ENCODE results near the gene HNRNPM. TPM values are rescaled to one million over a fixed set of nuclear protein-coding genes. Genes with fewer than 3 reads are reported as not detected.

HNRNPM gene
- total RNA-seq, 2 experiments from 2014 or later: 90.0 to 280 TPM

DNA sequence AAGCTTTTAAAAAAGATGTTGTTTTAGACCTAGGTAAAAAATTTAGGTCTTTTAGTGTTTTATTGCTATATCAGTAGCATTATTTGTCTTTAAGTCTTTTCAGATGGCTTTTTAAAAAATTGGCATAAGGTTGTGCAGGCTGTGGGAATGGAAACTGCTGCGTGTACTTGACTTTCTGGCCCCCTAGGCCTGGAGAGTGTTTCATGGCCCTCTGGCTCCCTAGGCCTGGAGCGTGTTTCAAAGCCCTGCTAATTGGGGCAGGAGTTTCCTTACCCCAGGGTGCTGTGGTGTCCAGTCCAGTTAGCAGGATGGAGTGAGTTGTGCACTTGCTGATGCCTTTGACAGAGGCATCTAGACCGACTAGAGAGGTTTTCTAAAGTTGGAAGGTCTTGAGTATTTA, 33.8 kb downstream of the HNRNPM start:
- Histone ChIP-seq H3K9me2 (ENCODE audit: insufficient read depth, low read length) (no peaks in the 10 kb centered on the region), H2AFZ (ENCODE audit: low read length) (no peak overlapping the region), H3K4me1 (ENCODE audit: insufficient read depth, low read length, poor library complexity, severe bottlenecking) (peaks cover 19% of the 10 kb centered on the region), H3K4me3 (ENCODE audit: low read depth, low read length, poor library complexity, severe bottlenecking) (no peak overlapping the region), H3K9me3 (ENCODE audit: low read length) (no peaks in the 10 kb centered on the region), H3K27ac (ENCODE audit: low read depth, low read length, poor library complexity, severe bottlenecking) (no peak overlapping the region), H3K36me3 (ENCODE audit: insufficient read depth, low read length) (peaks cover 89% of the 10 kb centered on the region), H3K79me2 (ENCODE audit: insufficient read depth, low read depth, low read length) (peaks cover 76% of the 10 kb centered on the region), H4K20me1 (ENCODE audit: insufficient read depth, low read length) (0 out of 2 replicates have a peak, but pooled peaks cover 5% of the 10 kb centered on the region), H3K4me2 (ENCODE audit: low read length) (no peak overlapping the region)
- intact Hi-C loops (cut with micrococcal nuclease; ENCODE audit: unreplicated experiment): no loop called here
- BruUV-seq (replicated peaks): no TSS peak
- DNase-seq (ENCODE audit: low spot score): no peak
- no peak for TF ChIP-seq EZH2phosphoT487 (IDR thresholded peaks at IDR 0.05; ENCODE audit: borderline replicate concordance, low read depth, low read length)
- TF ChIP-seq, protein P1, sequence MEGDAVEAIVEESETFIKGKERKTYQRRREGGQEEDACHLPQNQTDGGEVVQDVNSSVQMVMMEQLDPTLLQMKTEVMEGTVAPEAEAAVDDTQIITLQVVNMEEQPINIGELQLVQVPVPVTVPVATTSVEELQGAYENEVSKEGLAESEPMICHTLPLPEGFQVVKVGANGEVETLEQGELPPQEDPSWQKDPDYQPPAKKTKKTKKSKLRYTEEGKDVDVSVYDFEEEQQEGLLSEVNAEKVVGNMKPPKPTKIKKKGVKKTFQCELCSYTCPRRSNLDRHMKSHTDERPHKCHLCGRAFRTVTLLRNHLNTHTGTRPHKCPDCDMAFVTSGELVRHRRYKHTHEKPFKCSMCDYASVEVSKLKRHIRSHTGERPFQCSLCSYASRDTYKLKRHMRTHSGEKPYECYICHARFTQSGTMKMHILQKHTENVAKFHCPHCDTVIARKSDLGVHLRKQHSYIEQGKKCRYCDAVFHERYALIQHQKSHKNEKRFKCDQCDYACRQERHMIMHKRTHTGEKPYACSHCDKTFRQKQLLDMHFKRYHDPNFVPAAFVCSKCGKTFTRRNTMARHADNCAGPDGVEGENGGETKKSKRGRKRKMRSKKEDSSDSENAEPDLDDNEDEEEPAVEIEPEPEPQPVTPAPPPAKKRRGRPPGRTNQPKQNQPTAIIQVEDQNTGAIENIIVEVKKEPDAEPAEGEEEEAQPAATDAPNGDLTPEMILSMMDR (conservative IDR thresholded peaks at IDR 0.05; ENCODE audit: low read length): no peak
- CTCF ChIA-PET (ENCODE audit: unreplicated experiment): no interaction called here
- POLR2A ChIA-PET: interaction anchor here (0.6 kb wide), 1 partner anchor 39 kb away, joined by 5 read pairs; no protein-coding TSS in a partner anchor

DNA sequence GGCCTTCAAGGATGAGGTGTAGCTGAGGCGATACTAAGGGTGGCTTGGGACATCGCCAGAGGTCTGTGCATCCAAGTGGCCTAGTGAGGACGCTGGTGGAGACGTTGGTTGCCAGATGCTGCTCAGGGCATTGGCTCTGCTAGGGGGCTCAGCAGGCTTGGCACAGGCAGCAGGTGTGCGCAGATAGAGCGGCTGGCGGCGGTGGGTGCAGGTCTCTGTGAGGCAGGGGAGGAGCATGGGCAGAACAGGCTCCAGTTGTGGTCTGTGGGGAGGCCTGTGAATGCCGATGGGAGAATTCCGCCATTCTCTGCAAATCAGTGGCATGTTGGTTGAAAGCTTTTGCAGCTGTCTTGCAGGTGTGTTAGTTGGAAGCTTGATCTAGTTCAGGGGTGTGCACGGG, 36.4 kb downstream of the HNRNPM start:
- no peaks in the 10 kb centered on the region for H3K9me3 ChIP-seq (ENCODE audit: low read length)
- H3K27ac ChIP-seq (ENCODE audit: low read depth, low read length, poor library complexity, severe bottlenecking): no peak overlapping the region
- no peak overlapping the region for H2AFZ ChIP-seq (ENCODE audit: low read length)
- POLR2A ChIA-PET: interaction anchor here (0.7 kb wide), 1 partner anchor 1307 kb away, joined by 4 read pairs; no protein-coding TSS in a partner anchor
- no peak overlapping the region for H3K4me2 ChIP-seq (ENCODE audit: low read length)
- intact Hi-C loops (cut with micrococcal nuclease; ENCODE audit: unreplicated experiment): no loop called here
- no peak for TF ChIP-seq EZH2phosphoT487 (IDR thresholded peaks at IDR 0.05; ENCODE audit: borderline replicate concordance, low read depth, low read length)
- TF ChIP-seq, protein P1 (conservative IDR thresholded peaks at IDR 0.05; ENCODE audit: low read length): no peak
- H3K4me1 ChIP-seq (ENCODE audit: insufficient read depth, low read length, poor library complexity, severe bottlenecking): no peaks in the 10 kb centered on the region
- no peak for DNase-seq (ENCODE audit: low spot score)
- no TSS peak for BruUV-seq (replicated peaks)
- H4K20me1 ChIP-seq (ENCODE audit: insufficient read depth, low read length): 0 out of 2 replicates have a peak, but pooled peaks cover 5% of the 10 kb centered on the region
- no peaks in the 10 kb centered on the region for H3K9me2 ChIP-seq (ENCODE audit: insufficient read depth, low read length)
- H3K36me3 ChIP-seq (ENCODE audit: insufficient read depth, low read length): peaks cover 95% of the 10 kb centered on the region
- H3K79me2 ChIP-seq (ENCODE audit: insufficient read depth, low read depth, low read length): peaks cover 57% of the 10 kb centered on the region
- CTCF ChIA-PET (ENCODE audit: unreplicated experiment): no interaction called here
- H3K4me3 ChIP-seq (ENCODE audit: low read depth, low read length, poor library complexity, severe bottlenecking): no peak overlapping the region

GRCh38 chr19:8481616-8482015, 36.8 kb downstream of the HNRNPM start:
- Histone ChIP-seq H3K9me2 (ENCODE audit: insufficient read depth, low read length) (no peaks in the 10 kb centered on the region), H3K4me3 (ENCODE audit: low read depth, low read length, poor library complexity, severe bottlenecking) (no peak overlapping the region), H3K27ac (ENCODE audit: low read depth, low read length, poor library complexity, severe bottlenecking) (no peak overlapping the region), H4K20me1 (ENCODE audit: insufficient read depth, low read length) (0 out of 2 replicates have a peak, but pooled peaks cover 5% of the 10 kb centered on the region), H3K9me3 (ENCODE audit: low read length) (no peaks in the 10 kb centered on the region), H3K4me1 (ENCODE audit: insufficient read depth, low read length, poor library complexity, severe bottlenecking) (no peaks in the 10 kb centered on the region), H3K36me3 (ENCODE audit: insufficient read depth, low read length) (peaks cover 95% of the 10 kb centered on the region), H2AFZ (ENCODE audit: low read length) (no peak overlapping the region), H3K79me2 (ENCODE audit: insufficient read depth, low read depth, low read length) (peaks cover 53% of the 10 kb centered on the region), H3K4me2 (ENCODE audit: low read length) (no peak overlapping the region)
- no TSS peak for BruUV-seq (replicated peaks)
- intact Hi-C loops (cut with micrococcal nuclease; ENCODE audit: unreplicated experiment): no loop called here
- DNase-seq (ENCODE audit: low spot score): no peak
- ChIA-PET POLR2A (interaction anchor here (0.7 kb wide), 1 partner anchor 1307 kb away, joined by 4 read pairs; no protein-coding TSS in a partner anchor), CTCF (ENCODE audit: unreplicated experiment) (no interaction called here)
- TF ChIP-seq, protein P1 (conservative IDR thresholded peaks at IDR 0.05; ENCODE audit: low read length): no peak
- no peak for TF ChIP-seq EZH2phosphoT487 (IDR thresholded peaks at IDR 0.05; ENCODE audit: borderline replicate concordance, low read depth, low read length)
